Suprapubic skin (tissue), 4 donors: ENCODE results near the gene KIF22. TPM values are rescaled to one million over a fixed set of nuclear protein-coding genes. Genes with fewer than 3 reads are reported as not detected.
"Not testable (repeated sequence)": the region's sequence is repeated elsewhere in the genome, so short reads cannot be mapped to it uniquely, and the experiment has no call there.

Experiments
- DNase-seq, 2 donors: peaks; one replicate each; pipeline ENCODE4 v3.0.0-alpha.2; 2019; ENCODE audit warnings: low spot score in 2 of 2
- H3K27ac ChIP-seq: fragments of 200-600 bp; sonication (generic); one replicate; pipeline ENCODE4 v1.5.1; 2019
- H3K27me3 ChIP-seq: fragments of 200-600 bp; sonication (generic); one replicate; pipeline ENCODE4 v1.5.1; 2019
- H3K36me3 ChIP-seq: fragments of 200-600 bp; sonication (generic); one replicate; pipeline ENCODE4 v1.5.1; 2019
- H3K4me1 ChIP-seq: fragments of 200-600 bp; sonication (generic); one replicate; pipeline ENCODE4 v1.5.1; 2019
- H3K4me3 ChIP-seq: fragments of 200-600 bp; sonication (generic); one replicate; pipeline ENCODE4 v1.5.1; 2019; ENCODE audit warnings: mild to moderate bottlenecking
- H3K9me3 ChIP-seq: fragments of 200-600 bp; sonication (generic); one replicate; pipeline ENCODE4 v1.5.1; 2019
- EP300 ChIP-seq: sonication (generic); formaldehyde crosslinking; IDR thresholded peaks from one replicate; pipeline ENCODE4 v1.6.1; 2017; ENCODE audit warnings: antibody characterized with exemption
- POLR2A ChIP-seq, 2 donors: fragments of 450-650 bp; IDR thresholded peaks; one replicate each; pipeline ENCODE4 v1.6.1; 2017; ENCODE audit warnings: antibody characterized with exemption in 2 of 2, mild to moderate bottlenecking in 2 of 2, moderate library complexity in 2 of 2
- POLR2AphosphoS5 ChIP-seq, 3 donors: sonication (generic); formaldehyde crosslinking; IDR thresholded peaks; one replicate each; pipeline ENCODE4 v1.6.1; 2017; ENCODE audit warnings: antibody characterized with exemption in 3 of 3
- WGBS: methylation state at CpG from one replicate; pipeline ENCODE4 v1.1.5; 2018; 5-methylcytosine and 5-hydroxymethylcytosine counted together
- total RNA-seq, 4 donors: library from RNA; depleted of rRNA; stranded (reverse); fragments of >200 nt; gene quantifications; one replicate each; pipeline ENCODE4 v1.1.0, GENCODE V29; 2016
- TF ChIP-seq, protein P1 (sequence below), 2 donors: fragments of 200-600 bp in 1 of 2; fragments of 450-650 bp in 1 of 2; sonication (generic) in 1 of 2; IDR thresholded peaks; one replicate each; pipeline ENCODE4 v1.5.1; 2016 to 2019; ENCODE audit warnings: antibody characterized with exemption in 2 of 2, mild to moderate bottlenecking in 1 of 2, moderate library complexity in 1 of 2

The KIF22 gene
- total RNA-seq, 4 donors from 2014 or later, result 42.8 to 65.7 (median 55.1) TPM

DNA sequence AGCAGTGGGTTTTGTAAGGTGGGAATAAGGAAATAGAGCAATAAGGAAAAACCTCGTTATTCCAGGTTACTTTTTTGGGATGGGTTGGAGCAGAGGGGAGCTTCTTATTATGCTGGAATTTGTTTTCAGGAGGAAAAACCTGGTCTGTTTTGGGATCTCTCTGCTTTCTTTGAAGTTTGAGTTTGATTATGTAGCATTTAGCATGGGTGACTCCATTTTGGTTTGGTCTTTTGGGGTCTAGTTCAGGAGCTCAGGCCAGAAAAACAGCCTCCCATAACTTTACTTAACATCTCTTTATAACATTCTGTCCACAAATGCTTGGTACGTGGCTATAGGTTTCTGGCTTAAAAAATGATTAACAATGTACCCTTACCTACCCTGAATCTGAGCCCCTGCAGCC is 21.0 kb upstream of the KIF22 start:
- Histone ChIP-seq H3K4me1 (no peaks in the 10 kb centered on the region), H3K27me3 (no peaks in the 10 kb centered on the region), H3K36me3 (no peaks in the 10 kb centered on the region), H3K9me3 (no peaks in the 10 kb centered on the region), H3K27ac (no peak overlapping the region), H3K4me3 (no peak overlapping the region)
- 79% methylated on average over 2 of the region's 2 CpGs for WGBS
- DNase-seq, result no peak
- TF ChIP-seq POLR2A (IDR thresholded peaks at IDR 0.05) (no peak), EP300 (no peak), POLR2AphosphoS5 (IDR thresholded peaks at IDR 0.05) (no peak)
- TF ChIP-seq, protein P1, sequence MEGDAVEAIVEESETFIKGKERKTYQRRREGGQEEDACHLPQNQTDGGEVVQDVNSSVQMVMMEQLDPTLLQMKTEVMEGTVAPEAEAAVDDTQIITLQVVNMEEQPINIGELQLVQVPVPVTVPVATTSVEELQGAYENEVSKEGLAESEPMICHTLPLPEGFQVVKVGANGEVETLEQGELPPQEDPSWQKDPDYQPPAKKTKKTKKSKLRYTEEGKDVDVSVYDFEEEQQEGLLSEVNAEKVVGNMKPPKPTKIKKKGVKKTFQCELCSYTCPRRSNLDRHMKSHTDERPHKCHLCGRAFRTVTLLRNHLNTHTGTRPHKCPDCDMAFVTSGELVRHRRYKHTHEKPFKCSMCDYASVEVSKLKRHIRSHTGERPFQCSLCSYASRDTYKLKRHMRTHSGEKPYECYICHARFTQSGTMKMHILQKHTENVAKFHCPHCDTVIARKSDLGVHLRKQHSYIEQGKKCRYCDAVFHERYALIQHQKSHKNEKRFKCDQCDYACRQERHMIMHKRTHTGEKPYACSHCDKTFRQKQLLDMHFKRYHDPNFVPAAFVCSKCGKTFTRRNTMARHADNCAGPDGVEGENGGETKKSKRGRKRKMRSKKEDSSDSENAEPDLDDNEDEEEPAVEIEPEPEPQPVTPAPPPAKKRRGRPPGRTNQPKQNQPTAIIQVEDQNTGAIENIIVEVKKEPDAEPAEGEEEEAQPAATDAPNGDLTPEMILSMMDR (IDR thresholded peaks at IDR 0.05), result no peak

DNA sequence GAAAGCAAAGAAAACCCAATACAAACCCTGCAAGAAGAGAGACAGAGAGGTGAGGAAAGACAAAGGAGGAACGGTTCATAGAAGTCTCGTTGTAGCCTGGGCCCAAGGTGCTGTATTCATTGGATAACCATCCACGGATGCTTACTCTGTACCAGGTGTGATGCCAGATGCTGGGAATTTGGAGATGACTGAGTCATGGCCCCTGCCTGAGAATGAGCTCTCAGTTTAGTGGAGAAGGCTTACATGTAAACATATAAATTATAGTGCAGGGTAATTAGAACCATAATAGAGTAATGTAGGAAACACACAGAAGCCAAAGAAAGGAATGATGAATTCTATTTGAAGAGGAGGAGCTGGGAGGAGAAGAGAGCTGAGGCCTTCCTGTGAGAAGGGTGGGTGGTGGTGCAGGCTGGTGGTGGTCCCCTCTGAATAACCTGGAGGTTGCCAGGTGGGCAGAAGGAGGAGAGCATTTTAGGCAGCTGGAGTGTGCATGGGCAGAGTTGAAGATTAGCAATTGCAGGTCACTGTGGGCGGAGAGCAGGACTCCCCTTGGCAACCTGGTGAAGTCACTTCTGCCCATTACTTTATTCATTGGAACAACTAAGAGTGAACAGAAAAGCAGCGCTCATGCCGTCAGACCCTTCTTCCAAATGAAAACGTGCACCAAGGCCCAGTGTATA is 20.2 kb upstream of the KIF22 start:
- TF ChIP-seq POLR2A (IDR thresholded peaks at IDR 0.05), result no peak
- no peak for TF ChIP-seq EP300
- TF ChIP-seq, protein P1 (IDR thresholded peaks at IDR 0.05), result no peak
- TF ChIP-seq POLR2AphosphoS5 (IDR thresholded peaks at IDR 0.05), result no peak
- Histone ChIP-seq H3K27ac (no peak overlapping the region), H3K4me3 (no peak overlapping the region), H3K9me3 (no peaks in the 10 kb centered on the region), H3K36me3 (no peaks in the 10 kb centered on the region), H3K27me3 (no peaks in the 10 kb centered on the region), H3K4me1 (no peaks in the 10 kb centered on the region)
- 72% methylated on average over 7 of the region's 7 CpGs for WGBS
- no peak for DNase-seq

DNA sequence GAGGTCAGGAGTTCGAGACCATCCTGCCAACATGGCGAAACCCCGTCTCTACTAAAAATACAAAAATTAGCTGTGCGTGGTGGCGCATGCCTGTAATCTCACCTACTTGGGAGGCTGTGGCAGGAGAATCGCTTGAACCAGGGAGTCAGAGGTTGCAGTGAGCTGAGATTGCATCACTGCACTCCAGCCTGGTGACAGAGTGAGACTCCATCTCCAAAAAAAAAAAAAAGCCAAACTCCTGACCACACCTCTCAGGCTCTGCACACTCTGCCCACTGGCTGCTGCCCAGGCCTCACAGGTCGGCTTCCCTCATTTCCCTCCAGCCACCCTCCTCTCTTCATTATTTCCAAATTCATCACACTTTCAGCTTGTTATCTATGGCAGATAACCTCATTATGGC is 18.2 kb upstream of the KIF22 start:
- 91% methylated on average over 6 of the region's 7 CpGs for WGBS
- H3K36me3 ChIP-seq, H3K27ac ChIP-seq, H3K4me3 ChIP-seq, H3K9me3 ChIP-seq, H3K27me3 ChIP-seq, DNase-seq, H3K4me1 ChIP-seq: not testable (repeated sequence)

DNA sequence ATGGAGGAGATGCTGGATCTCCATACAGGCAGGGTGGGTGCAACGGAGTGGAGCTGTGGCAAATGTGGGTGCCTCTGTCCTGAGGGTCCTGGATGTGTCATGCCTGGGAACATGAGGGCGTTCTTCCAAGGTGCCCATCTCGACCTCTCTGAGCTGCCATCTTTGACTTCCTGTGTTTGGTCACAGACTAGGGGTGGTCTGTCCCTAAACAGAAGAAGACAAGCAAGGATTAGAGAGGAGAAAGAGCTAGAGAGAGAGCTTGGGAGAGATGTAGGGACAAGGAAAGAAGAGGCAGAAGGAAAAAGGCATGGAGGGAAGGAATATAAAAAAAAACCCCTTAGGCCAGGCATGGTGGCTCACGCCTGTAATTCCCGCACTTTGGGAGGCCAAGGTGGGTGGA is 15.8 kb upstream of the KIF22 start:
- Histone ChIP-seq H3K27ac (no peak overlapping the region), H3K4me1 (no peaks in the 10 kb centered on the region), H3K27me3 (peaks cover 8% of the 10 kb centered on the region), H3K9me3 (no peaks in the 10 kb centered on the region), H3K36me3 (no peaks in the 10 kb centered on the region), H3K4me3 (no peak overlapping the region)
- WGBS, result 96% methylated on average over 5 of the region's 5 CpGs
- DNase-seq, result no peak
- TF ChIP-seq POLR2AphosphoS5 (IDR thresholded peaks at IDR 0.05), result no peak
- TF ChIP-seq EP300, result no peak
- TF ChIP-seq POLR2A (IDR thresholded peaks at IDR 0.05), result no peak
- TF ChIP-seq, protein P1 (IDR thresholded peaks at IDR 0.05), result no peak

DNA sequence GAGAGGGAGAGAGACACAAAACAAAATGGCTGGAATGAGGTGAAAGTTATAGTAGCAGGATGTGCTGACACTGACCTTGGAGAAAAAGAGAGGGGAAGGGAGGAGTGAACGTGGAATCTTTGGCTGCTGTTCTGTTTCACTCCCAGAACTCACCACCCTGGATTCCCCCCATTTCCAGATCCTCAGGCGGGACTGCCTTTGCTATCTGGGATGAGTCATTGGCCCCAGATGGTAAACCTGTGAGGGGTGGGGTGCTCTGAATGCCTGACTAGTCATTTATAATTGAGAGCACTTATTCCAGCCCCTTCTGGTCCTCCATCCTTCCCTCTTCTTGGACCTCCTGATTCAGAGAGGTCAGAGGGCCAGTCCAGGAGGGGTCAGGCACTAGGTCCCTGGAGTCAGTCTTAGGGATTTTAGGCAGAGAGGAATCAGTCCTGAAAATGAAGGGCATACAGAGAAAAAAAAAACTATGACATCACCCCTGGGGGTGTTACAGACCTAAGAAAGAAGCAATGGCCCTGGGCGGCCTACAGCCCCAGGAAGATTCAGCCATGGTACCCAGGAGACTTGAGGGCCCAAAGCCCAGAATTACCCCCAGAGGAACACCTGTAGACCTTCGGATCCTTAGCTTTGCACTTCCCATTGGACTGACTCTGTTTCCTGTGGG is 14.7 kb upstream of the KIF22 start:
- H3K4me1 ChIP-seq, result no peaks in the 10 kb centered on the region
- WGBS, result 57% methylated on average over 4 of the region's 4 CpGs
- TF ChIP-seq POLR2AphosphoS5 (IDR thresholded peaks at IDR 0.05), result no peak
- TF ChIP-seq, protein P1 (IDR thresholded peaks at IDR 0.05), result no peak
- no peak for TF ChIP-seq POLR2A (IDR thresholded peaks at IDR 0.05)
- TF ChIP-seq EP300, result no peak

More for the DNA sequence above, 14.7 kb upstream of the KIF22 start:
- no peak for DNase-seq
- Histone ChIP-seq H3K27me3 (peaks cover 12% of the 10 kb centered on the region), H3K36me3 (no peaks in the 10 kb centered on the region), H3K4me3 (no peak overlapping the region), H3K9me3 (no peaks in the 10 kb centered on the region), H3K27ac (no peak overlapping the region)
